Adrenal gland (tissue), 5 donors: ENCODE measurements around the gene GAGE10.
"Not testable (repeated sequence)": the region's sequence is repeated elsewhere in the genome, so short reads cannot be mapped to it uniquely, and the experiment has no call there.

ENCODE experiments used
- CTCF ChIP-seq, 6 experiments: fragments of 450-650 bp in 4 of 6; fragments of 200-600 bp in 2 of 6; sonication (generic) in 1 of 6; IDR thresholded peaks; 1 replicate in 5 of 6; 2 replicates in 1 of 6; pipeline versions ENCODE4 v1.5.1 to v1.8.0; 2016 to 2021; ENCODE audit warnings: antibody characterized with exemption in 6 of 6, mild to moderate bottlenecking in 2 of 6, moderate library complexity in 1 of 6
- POLR2A ChIP-seq, 2 donors: fragments of 450-650 bp; IDR thresholded peaks; one replicate each; pipeline ENCODE4 v1.6.1; 2017; ENCODE audit warnings: antibody characterized with exemption in 2 of 2, mild to moderate bottlenecking in 2 of 2, moderate library complexity in 1 of 2
- donor health status: DM: no; HTN: no; CAD: no.

GRCh38 chrX:49322266-49322665, 18.8 kb downstream of the GAGE10 start:
- not testable (repeated sequence) for TF ChIP-seq CTCF, POLR2A (IDR thresholded peaks at IDR 0.05)
